Activated CD8-positive, alpha-beta memory T cell treated with anti-CD3 and anti-CD28 coated beads, Interleukin-2, amount 50 U/mL, for 24 hours (primary cell): ENCODE results near the gene MCRS1.

Experiments
- DNase-seq: peaks from one replicate; pipeline ENCODE4 v3.0.0-alpha.2; 2020; ENCODE audit errors: extremely low read depth

Gene MCRS1

DNA sequence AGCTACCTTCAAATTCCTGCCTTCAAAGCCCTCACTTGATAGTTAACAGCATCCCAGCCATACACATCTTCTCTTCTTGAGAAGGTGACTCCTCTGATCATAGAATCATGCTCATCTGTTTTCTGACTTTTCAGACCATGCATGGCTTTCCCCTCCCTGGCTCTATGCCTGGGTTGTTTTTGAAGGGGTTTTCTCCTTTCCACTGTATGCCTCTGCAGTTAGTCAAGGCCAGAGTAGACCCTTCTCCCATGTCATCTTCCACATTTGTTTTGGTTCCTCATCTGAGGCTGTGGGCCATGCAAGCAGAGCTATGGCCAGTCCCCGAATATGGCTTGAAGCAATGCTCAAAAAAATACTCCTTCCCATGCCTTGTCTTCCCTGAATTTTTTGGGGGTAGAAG lies 14.3 kb upstream of the MCRS1 start:
- no peak for DNase-seq

DNA sequence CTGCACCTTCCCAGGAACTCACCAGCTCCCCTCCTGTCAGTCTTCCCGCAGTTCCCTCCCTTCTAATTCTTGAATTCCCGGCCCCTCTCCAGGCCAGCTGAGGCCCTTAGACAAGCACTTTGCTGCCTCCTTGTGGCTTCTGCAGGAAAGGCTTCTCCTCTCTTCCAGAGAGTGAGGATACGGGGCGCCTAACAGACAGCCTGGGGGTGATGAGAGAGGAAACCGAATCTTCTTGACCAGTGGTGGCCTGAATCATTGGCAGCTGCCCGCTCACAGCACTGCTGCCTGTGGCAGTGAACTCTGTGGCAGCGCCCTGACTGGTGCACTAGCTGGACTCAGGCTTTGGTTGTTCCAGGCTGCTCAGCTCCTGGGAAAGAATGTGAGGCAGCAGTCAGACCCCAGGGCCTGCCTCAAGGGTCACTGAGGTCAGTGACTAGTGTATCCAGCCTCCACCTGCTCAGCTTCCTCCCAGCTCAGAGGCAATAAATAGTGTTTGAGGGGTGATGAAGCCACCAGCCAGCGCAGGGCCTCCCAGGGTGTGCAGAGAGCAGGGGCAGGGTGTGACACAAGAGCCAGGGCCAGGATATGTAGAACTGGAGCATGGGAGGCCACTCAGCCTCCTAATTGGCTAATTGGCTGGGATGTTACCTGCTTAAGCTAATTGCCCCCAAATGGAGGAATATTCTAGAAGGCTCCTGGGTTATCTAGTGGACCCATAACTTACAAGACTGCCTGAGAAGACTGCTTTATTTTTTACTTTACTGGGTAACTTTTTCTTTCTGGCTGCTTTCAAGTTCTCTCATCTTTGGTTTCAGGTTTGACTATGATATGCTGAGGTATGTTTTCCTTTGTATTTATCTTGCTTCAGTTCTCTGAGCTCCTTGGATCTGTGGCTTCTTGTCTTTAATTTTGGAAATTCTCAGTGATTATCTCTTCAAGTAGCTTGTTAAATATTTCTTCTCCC lies 12.9 kb upstream of the MCRS1 start:
- DNase-seq: no peak

DNA sequence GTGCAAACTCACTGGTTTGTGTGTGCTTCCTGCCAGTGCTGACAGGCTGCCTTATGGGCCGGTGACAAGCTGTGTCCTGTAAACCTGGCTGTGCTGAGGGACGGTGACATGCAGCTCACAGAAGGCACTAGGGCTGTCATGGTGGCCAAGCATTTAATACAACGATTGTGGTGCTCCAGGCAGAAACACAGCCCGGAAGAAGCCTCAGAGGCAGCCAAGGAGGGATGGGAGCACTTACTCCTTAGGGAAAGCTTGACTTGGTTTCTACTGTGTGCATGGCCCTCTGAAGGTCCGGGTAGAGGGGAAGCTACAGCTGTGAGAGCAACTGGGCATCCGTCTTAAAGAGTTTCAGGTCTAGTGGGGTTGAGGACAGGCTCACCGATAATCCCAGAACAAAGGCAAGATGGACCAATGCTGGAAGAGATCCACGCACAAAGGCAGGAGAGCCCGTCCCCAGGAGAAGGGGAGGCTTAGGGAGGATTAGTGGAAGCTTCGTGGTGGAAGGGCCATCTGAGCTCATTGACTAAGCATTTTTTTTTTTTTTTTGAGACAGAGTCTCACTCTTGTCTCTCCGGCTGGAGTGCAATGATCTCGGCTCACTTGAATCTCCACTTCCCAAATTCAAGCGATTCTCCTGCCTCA lies 10.7 kb upstream of the MCRS1 start:
- no peak for DNase-seq

DNA sequence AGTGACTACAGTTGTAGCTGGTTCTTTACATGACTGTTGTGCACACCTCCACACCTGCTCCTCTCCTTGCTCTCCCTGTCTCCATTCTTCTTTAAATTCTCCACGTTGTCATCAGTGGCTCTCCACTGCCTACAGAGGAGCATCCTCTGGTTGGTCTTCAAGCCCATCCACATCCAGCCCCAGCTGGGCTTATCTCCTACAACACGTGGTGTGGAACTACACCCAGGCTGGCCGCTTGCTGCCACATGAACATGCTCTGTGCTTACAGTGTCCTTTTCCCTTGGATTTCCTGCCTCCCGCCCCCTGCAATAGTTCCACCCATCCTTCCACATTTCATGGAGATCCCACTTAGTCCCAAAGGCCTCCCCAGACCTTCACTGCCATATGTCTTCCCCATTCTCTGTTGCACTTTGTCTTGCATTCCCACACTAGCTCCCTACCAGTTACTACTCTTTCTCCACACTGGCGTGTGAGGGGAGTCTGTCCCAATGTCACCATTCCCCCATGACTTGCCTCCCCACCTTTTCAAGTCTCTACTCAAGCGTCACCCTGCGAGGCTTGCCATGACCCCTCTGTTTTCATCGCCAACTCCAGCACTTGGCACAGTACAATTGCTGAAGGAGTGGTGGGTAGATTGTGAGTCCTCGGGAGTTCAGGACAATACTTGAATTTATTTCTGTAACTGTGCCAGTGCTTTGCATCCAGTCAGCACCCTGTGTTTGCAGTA lies 9.8 kb upstream of the MCRS1 start:
- no peak for DNase-seq

DNA sequence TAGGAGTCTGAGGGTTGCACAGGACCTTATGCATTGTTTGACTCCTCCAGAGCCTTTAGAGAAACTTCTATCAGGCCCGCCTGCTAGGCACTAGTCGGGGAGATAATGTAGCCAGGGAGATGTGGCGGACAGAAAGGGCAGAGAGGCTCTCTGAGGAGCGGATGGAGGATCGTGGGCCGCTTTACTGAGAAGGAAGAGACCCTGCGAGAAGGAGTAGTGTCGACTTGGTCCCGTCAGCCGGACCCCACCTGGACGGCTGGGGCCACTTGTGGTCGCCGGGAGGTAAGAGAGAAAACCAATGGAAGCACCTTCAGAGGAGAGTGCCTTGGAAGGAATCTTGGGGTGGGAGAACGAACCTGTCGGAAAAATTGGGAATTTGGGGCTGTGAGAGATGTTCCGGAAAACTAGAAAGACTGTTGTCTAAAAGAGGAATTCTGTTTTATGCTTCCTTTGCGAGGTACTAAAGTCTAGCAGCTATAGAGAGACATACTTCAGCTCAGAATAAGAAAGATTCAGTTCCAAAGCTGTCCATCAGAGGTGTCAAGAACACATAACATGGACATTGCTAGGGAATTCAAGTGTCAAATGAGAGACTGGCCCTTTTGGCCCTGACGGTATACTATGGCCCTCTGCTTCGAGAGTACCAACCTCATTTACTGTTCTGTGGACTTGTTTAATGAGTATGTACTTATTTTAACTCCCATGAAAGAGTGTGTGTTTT lies 660 bp upstream of the MCRS1 start:
- no peak for DNase-seq

DNA sequence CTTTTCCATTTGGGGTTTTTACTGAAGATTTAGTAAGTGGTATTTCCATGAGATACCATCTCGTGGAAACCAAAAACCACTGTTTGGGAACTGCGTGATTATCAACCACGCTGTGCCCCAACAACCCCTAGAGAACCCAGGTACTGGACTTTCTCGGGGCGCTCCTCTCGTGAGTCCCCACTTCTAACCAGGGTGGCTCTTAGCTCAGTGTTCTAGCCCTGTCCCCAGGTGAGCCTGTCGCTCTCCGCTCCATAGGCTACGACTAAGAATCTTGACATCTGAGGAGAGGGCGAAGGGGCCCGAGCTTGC lies 686 bp downstream of the MCRS1 start:
- DNase-seq: no peak

DNA sequence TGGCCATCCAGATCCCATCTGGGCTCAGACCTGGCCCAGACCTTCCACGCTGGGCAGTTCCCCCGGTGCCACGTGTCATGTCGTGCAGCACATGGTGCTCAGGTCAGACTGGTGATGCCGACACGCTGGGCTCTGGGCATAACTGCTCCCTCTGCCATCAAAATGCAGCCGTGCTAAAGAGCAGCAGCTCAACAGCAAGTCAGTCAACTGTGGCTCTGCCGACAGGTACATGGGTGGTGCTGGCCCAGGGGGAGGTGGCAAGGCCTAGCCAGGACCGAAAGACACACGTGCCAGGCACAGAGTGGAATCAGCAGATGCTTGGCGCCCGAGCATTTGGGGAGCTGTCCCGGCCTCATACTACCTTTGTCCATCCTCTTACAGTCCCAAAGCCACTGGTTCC lies 1.6 kb downstream of the MCRS1 start:
- DNase-seq: no peak

DNA sequence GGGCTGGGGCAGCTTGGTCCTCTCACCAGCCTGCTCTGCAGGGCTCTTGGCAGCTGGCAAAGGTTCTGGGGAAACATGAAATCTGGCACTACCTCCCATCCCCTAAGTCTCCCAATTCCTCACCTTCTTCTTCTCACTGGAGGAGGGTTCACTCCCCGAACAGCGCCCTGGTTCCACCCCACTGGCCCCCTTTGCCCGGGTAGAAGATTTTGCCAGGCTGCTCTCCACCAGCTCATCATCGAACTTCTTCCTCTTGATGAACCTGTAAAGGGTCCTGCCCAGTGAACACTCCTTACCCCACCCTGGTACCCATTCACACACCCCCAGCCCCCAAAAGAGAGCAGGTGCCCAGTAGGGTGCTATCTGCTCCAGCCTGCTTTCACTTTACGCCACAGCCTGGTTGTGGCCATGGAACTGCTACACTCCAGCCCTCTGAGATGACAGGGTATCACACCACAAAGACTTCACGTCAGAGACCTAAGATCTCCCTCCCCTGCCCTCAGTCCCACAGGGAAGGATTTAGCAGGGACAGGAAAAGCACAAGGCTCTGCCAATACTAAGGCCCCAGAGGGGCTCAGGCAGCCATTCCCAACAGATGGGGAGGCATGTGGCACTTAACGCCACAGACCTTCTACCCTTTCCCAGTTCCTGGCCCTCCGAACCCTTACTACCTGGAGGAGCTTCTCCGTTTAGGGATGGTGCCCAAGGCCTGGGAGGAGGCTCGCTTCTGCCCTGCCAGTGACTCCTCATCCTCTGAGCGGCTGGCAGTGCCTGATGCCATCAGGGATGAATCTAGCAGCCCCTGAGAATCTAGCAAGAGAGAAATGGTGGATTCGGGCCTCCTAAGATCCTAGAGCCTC lies 2.3 kb downstream of the MCRS1 start:
- no peak for DNase-seq

DNA sequence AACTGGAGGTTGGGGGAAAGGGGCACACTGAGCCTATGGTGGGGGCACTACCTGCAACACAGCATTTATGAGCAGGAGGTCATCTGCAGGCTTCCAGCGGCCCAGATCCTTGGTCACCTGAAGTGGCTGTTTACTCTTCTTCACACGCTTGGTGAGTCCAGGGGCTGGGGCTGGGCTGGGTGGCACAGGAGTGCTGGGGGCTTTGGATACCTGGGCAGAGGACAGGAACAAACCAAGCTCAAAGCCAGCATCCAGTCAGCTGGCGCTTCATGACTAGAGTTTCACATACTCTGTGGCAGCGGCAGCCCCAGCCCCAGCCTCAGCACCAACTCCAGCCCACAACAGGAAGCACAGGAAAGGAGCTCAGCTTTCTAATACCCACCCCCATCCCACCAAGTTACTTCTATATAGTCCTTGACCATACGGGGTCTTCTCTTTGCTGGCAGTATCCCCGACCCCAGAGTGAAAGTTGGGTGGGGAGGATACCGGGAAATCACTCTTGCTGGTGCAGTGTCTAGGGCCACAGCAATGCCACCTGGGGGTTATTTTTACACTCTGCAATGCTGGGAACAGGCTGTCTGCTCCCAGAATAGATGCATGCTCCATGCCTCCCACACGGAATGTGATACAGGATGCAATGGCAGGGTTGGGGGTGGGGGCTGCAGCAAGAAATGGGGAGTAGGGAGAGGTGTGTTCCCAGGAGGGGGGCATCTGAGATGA lies 3.1 kb downstream of the MCRS1 start:
- no peak for DNase-seq

DNA sequence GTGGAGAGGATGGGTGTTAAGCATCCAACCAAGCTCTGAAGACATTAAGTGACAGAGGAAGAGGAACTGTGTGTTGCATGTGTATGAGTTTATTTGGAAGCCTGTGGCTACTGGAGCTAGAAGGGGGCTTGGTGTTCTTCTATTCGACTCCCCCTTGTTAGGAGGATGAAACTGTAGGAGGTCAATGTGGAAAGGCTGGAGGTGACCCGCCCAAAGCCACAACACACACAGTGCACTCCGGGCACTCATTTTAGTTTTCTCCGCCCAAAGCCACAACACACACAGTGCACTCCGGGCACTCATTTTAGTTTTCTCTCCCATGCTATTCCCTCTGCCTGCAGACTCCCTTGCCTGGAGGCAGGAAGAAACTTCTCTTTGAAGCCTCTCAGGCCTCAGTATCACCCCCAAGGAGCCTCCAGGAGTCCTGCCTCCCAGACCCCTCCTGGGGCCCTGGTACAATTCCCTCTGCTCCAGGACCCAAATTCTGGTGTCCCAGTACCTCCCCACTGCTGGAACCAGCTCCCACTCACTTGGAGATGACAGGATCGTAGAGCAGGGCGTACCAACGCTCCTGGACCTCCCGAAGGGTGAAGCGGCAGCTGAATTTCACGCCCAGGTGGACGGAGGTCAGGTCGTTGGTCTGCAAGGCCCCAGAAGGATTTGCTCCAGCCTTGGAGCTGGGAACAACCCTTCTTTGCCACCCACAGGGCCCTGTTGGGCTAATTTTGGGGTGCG lies 3.8 kb downstream of the MCRS1 start:
- DNase-seq: no peak

DNA sequence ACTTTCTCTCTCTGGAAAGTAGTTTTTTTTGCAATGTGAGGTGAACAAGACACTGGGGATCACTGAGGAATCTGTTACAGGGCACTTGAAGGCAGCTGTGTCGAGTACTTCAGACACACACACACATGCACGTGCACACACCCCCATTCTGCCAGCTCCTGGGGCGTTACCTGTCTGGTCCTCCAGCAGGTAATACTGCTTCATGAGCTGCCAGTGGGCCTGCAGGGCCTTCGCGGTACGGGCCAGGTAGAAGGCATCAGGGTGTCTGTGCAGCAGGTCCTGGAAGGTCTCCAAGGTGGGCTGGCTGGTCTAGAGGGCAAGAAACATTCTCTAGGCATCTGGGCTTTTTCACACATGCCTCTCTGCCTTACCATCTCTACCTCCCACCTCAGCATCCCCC lies 5.1 kb downstream of the MCRS1 start:
- DNase-seq: no peak

DNA sequence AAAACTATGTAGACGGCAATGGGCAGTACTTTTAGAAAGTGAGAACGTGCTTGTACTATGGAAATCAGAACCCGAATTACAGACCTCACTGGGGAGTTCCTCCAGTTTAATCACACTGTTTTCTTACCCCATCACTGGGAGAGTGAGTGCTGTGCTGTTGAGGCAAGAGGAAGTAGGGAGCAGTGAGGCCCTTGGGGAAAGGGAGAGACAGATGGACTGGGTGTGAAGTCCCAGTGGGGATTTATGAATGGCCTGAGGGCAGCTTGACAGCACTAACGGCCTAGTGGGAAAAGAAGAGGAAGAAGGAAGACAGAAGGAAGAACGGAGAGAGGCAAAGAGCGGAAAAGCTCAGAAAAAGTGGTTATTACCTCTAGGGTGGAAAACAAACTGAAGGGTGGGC lies 5.7 kb downstream of the MCRS1 start:
- no peak for DNase-seq

DNA sequence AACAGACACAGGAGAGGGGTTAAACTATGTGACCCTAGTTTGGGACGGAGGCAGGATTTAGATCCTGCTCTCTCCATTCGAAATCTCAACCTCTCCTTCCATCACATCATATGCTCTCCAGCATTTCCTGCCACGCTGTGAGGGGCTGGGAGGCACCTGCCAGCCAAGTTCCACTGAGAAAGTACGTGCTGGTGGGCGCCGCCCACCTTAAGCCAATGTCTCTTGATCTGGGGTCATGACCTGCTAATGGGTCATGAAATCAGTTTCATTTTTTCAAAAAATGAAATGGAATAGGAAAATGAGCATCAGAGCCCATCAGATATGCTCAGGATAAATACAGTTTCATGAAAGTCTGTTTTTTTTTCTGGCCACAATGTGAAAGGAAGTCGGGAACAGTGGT lies 7.2 kb downstream of the MCRS1 start:
- DNase-seq: no peak

DNA sequence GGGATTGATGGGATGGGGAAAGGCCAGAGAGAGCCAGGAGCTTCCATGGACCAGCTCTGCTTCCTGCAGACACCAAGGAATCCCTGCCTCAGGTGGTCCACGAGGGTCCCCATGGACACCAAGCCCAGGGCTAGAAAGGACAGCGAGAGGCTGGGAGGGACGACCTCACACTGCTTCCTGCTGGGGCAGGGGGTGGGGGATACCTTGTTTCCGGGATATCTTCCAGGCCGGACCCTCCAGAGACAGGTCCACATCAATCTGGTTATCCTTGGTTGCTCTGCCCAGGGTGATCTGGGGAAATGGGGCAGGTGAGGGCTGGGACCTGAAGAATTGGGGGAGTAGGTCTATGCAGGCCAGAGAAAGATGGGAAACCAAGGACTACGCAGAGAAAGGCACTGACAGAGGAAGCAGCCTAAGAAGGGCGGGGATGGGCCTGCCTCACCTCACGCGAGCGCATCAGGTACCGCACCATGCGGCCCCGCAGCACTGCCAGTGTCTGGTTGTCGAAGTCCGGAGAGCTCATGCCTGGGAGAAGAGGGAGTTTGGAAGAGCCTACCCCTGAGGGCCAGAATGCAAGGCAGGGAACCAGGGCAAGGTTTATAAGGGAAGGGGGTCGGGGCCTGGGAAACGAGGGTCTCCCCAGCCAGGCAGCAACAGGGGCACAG lies 8.8 kb downstream of the MCRS1 start:
- DNase-seq: no peak

DNA sequence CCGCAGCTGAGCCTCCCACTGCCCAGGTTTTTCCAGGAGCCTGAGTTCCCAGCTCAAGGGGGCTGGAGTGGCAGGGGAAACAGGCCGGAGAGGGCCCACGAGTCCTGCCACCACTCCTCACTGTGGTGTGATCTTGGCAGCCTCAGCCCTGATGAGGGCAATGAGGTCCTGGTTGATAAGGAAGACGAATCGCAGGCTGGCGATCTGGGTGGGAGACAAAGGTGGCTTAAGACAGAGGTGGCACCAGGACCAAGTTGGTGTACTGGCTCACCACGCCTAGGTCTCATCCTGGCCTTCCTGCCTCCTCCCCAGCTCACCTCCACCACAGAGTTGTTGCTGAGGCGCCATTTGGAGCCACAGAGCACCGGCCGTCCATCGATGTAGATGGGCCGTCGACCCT lies 9.4 kb downstream of the MCRS1 start:
- DNase-seq: no peak

DNA sequence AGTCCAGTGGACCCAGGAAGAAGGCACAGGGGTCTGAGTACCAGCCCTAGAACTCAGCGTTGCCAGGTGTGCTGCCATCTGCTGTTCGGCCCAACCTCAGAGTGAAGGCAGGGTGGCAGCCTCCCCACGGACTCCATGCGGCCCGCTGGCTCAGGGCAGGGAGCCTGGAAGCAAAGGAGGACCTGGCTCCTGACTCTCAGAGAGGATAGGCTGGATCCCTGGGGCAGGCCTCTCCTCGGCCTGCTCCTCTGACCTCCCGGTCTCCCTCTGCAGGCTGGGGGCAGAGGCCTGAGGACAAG lies 10.1 kb downstream of the MCRS1 start:
- DNase-seq: no peak

DNA sequence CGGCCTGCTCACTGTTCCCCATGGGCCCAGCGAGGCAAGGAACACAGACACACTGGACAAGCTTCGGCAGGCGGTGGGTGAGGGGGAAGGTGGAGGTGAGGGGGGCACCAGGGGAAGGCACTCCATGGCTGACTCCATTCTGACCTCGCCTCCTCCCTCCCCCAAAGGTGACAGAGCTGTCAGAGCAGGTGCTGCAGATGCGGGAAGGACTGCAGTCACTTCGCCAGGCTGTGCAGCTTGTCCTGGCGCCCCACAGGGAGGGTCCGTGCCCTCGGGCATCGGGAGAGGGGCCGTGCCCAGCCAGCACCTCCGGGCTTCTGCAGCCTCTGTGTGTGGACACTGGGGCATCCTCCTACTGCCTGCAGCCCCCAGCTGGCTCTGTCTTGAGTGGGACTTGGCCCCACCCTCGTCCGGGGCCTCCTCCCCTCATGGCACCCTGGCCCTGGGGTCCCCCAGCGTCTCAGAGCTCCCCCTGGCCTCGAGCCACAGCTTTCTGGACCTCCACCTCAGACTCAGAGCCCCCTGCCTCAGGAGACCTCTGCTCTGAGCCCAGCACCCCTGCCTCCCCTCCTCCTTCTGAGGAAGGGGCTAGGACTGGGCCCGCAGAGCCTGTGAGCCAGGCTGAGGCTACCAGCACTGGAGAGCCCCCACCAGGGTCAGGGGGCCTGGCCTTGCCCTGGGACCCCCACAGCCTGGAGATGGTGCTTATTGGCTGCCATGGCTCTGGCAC lies 10.6 kb downstream of the MCRS1 start:
- no peak for DNase-seq

DNA sequence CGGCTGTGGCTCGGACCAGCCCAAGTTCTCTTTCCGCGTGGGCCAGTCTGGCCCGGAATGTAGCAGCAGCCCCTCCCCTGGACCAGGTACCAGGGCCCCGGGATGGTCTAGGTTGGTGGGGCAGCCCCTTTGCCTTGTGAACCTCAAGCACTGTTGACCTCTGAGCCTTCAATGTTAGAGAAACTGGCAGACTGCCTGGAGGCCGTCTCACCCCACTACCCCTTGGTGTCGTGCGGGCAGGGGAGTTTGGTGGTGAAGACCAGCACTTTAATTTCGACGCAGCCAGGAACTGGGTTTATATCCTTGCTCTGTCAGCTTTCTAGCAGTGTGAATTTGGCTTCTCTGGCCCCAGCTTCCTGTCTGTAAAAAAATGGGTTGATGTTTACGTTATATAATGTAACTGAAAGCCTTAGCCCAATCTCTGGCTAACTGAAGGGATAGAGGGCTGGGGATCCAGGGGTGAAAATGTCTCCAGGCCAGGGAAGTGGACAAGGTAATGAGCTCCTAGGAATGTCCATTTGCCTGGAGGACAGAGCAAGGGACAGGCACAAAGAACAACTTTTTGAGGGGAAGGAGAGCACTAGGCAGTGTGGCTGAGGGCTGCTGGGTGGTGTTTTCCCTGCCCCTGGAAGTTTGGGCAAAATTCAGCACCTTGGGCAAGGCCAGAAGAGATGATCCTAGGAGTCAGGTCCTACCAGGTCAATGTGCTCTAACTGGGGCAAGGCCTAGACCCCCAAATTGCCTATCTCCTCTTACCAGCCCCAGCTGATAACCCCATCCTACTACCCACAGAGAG lies 11.4 kb downstream of the MCRS1 start:
- no peak for DNase-seq
